Neuron (in vitro differentiated cells): ENCODE data around the gene ANXA10.

Source experiments
- H2AFZ ChIP-seq: one replicate; pipeline ENCODE4 v1.6.1; 2013; ENCODE audit warnings: low read depth, mild to moderate bottlenecking, inconsistent platforms, low read length, moderate library complexity
- H3K27me3 ChIP-seq: one replicate; pipeline ENCODE4 v1.6.1; 2013; ENCODE audit warnings: low read length; ENCODE audit not compliant: insufficient read depth
- H3K36me3 ChIP-seq: one replicate; pipeline ENCODE4 v1.6.1; 2013; ENCODE audit warnings: low read length; ENCODE audit not compliant: insufficient read depth
- H3K4me1 ChIP-seq: one replicate; pipeline ENCODE4 v1.6.1; 2013; ENCODE audit warnings: low read length; ENCODE audit not compliant: insufficient read depth
- H3K4me3 ChIP-seq: 2 replicates; pipeline ENCODE4 v1.5.1; 2013; ENCODE audit warnings: mild to moderate bottlenecking, low read length, moderate library complexity
- H3K9me3 ChIP-seq: one replicate; pipeline ENCODE4 v1.6.1; 2013; ENCODE audit warnings: low read length

The ANXA10 gene

DNA sequence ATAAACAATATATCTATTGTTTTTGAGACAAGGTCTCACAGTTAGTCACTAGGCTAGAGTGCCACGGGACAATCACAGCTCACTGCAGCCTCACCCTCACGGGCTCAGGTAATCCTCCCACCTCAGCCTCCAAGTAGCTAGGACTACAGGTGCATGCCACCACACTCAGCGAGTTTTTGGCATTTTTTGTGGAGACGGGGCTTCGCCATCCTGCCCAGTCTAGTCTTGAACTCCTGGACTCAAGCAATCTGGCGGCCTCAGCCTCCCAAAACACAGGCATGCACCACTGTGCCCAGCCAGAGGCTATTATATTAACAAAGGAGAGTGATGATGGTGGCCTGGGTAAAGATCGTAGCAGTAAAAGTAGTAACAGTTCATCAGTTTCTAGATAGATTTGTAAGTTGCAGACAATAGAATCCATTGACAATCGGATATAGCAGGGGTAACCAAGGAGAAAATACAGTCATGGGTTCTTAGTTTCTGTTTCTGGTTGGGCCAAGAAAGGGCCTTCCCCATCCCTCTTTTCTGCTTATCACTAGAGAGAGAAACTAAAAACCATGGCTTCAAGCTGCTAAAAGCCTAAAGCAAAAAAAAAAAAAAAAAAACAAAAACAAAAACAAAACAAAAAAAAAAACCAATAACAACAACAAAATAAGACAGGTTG is 60.6 kb downstream of the ANXA10 start:
- peaks cover 14% of the 10 kb centered on the region for H3K4me1 ChIP-seq
- H3K4me3 ChIP-seq = no peak overlapping the region
- no peaks in the 10 kb centered on the region for H3K36me3 ChIP-seq
- H2AFZ ChIP-seq = no peak overlapping the region
- no peaks in the 10 kb centered on the region for H3K9me3 ChIP-seq
- no peaks in the 10 kb centered on the region for H3K27me3 ChIP-seq

DNA sequence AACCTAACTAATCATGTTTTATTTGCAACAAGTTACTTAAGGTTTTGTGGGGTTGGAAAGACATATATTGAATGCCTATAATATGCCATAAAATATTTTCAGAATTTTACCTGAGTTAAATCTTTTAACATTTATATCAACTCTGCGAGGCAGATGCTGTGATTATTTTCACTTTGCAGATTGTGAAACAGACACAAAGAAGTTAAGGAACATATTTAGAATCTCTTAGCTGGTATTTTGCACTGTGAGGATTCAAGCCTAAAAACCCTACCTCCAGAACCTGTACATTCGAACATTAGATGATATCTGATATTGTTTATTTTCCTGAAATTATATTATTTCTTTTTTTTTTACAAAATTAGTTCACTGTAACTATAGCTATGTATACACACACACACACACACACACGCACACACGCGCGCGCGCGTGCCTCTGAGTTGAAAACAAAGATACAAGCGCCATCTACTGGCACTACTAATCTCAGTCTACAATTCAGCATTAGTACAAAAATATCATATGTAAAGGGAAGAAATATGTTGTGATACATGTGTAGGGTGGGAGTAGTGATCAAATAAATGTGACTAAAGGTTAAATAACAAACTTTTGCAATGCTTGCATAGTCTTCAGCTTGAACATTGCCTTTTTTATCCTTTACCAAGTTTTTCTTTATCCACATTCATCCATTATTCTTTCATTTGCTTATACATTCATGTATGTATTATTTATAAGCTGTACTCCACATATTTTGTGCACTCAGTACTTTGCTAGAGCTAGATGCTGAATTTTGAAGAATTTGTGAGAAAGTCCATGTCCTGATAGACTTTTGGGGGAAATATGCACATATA is 61.5 kb downstream of the ANXA10 start:
- Histone ChIP-seq H3K9me3 (no peaks in the 10 kb centered on the region), H3K27me3 (no peaks in the 10 kb centered on the region), H3K4me3 (peak overlapping the region; percentile 9), H2AFZ (no peak overlapping the region), H3K36me3 (no peaks in the 10 kb centered on the region), H3K4me1 (peaks cover 14% of the 10 kb centered on the region)

DNA sequence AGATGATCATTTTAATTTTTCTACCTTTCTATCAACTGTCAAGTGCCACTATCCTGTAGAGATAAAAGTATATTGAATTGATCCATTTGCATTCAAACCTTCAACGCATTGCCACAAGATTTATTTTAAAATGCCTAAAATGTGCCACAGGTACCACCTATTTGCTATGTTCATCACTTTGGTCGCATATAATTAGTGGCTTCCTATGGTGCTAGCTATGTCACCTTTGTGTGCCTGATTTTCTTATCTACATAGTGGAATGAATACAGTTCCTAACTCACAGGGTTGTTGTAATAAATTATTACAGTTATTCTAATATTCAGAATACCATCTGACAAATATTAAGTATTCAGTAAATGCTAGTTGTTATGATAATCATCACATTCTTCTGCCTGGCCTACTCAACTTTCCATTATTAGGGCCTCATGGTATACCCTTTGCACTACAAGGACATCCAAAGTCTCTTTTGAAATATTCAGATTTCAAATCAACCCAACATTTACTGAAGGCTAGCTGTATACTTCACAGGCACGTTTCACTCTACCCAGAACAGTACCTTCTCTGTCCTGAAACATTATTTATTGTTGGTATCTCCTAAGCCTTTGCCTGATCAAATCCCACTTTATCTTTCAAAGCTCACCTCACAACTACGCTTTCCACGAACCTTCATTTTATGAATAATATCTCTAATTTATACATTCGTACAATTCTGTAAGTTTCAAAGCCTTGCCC is 62.4 kb downstream of the ANXA10 start:
- Histone ChIP-seq H3K4me1 (peaks cover 10% of the 10 kb centered on the region), H2AFZ (no peak overlapping the region), H3K4me3 (no peak overlapping the region), H3K9me3 (no peaks in the 10 kb centered on the region), H3K36me3 (no peaks in the 10 kb centered on the region), H3K27me3 (no peaks in the 10 kb centered on the region)

DNA sequence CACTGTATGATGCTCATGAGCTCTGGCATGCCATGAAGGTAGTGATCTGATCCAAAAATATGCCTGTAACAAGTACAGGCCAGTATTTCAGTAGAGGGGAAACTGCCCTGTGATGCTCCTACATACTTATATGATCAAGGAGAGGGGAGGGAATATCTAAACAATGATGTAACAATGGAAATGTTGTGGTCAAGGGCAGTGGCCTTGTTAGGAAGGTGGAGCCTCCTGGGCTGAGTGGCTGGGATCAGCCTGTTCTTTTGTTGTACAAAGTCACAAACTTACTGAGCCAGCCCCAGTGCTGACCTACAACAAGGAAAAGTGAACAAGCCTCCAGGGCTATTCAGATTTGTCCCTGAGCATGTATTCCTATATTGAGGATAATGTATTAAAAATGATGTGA is 70.3 kb downstream of the ANXA10 start:
- H3K4me3 ChIP-seq = no peak overlapping the region
- H3K36me3 ChIP-seq = no peaks in the 10 kb centered on the region
- peaks cover 2% of the 10 kb centered on the region for H3K4me1 ChIP-seq
- no peaks in the 10 kb centered on the region for H3K27me3 ChIP-seq
- no peak overlapping the region for H2AFZ ChIP-seq
- H3K9me3 ChIP-seq = no peaks in the 10 kb centered on the region

DNA sequence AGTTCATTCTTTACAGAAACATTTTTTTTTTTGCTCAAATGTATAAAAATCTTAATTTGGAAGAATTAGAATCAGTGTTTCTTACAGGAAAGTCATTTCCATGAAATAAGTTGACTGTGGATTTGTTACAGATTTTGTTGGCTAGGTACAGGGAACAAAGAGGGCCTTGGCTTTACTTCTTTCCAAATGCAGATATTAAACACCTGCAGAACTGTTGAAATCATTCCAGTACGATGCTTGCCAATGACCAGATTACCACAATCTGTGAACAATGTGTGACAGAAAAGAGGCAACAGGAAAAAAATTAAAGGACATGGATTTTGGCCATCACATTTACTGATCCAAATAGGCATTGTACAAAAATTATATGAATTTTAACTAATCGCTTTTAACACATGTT is 70.8 kb downstream of the ANXA10 start:
- H3K9me3 ChIP-seq = no peaks in the 10 kb centered on the region
- H3K4me1 ChIP-seq = peaks cover 2% of the 10 kb centered on the region
- H3K27me3 ChIP-seq = no peaks in the 10 kb centered on the region
- no peaks in the 10 kb centered on the region for H3K36me3 ChIP-seq
- no peak overlapping the region for H2AFZ ChIP-seq
- no peak overlapping the region for H3K4me3 ChIP-seq

DNA sequence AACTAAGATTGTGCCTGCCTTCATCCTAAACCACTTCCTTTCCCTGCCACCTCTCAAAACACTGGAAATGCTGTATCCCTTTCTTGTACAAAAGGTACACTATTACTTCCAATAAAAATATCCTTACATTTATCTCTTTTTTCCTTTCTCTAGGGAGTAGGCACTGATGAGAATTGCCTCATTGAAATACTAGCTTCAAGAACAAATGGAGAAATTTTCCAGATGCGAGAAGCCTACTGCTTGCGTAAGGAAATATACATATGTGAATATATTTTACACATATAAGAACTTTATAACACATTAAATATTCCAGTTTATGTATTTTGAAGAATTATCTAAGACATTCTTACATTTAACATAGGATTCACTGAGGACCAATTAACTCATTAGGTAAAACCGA is 71.7 kb downstream of the ANXA10 start:
- Histone ChIP-seq H3K36me3 (no peaks in the 10 kb centered on the region), H3K4me1 (peaks cover 2% of the 10 kb centered on the region), H2AFZ (no peak overlapping the region), H3K4me3 (no peak overlapping the region), H3K27me3 (no peaks in the 10 kb centered on the region), H3K9me3 (no peaks in the 10 kb centered on the region)

DNA sequence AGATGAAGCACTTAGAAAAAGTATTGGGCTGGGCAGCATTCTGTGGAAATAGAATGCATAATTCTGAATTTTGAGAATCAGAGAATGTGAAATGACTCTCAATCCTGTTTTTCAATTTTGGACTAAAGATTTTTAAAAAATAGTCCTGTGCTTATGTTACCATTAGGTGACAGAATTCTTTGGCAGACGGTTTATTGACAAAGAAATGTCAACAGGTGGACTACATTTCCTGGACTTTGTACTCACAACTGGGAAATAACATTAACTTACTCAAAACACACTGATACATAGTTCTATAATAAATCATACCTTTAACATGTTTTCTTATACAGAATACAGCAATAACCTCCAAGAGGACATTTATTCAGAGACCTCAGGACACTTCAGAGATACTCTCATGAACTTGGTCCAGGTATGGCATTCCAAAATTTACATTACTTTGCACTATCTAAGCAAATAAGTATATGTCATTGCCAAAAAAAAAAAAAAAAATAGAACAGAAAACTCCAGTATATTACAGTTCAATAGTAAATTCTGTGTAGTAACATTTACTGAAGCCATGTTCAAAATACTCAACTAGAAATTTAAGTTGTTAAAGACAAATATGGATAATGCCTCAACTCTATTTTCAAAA is 72.7 kb downstream of the ANXA10 start:
- Histone ChIP-seq H3K4me3 (no peak overlapping the region), H3K36me3 (no peaks in the 10 kb centered on the region), H3K9me3 (no peaks in the 10 kb centered on the region), H3K4me1 (peaks cover 2% of the 10 kb centered on the region), H3K27me3 (no peaks in the 10 kb centered on the region), H2AFZ (no peak overlapping the region)

DNA sequence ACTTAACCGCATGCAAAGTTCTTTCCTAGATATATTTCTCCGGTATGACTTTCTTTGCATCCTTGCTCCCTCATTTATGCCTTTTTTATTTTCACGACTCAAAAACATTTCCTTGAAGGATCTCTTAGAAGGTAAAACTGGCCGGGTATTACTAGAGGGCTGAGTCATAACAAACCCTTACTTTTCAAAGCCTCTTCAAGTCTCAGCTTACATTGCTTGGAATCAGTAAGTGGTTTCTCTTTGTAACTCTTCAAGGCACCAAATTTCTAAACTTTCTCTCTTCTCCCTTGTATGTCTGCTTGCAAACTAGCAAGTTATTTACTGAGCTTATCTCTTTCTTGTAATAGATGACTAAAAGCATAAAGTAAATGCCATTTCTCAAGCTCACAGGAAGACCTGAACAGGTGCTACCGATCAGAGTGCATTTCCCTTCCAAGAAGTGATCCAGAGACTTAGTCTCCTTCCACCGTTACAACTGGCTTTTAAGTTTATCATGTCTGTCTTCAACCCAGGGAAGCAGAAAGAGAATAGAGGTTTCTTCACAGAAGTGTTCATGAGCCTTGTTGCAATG is 75.5 kb downstream of the ANXA10 start:
- peaks cover 2% of the 10 kb centered on the region for H3K4me1 ChIP-seq
- H3K4me3 ChIP-seq = no peak overlapping the region
- no peaks in the 10 kb centered on the region for H3K9me3 ChIP-seq
- H2AFZ ChIP-seq = no peak overlapping the region
- H3K36me3 ChIP-seq = no peaks in the 10 kb centered on the region
- no peaks in the 10 kb centered on the region for H3K27me3 ChIP-seq

DNA sequence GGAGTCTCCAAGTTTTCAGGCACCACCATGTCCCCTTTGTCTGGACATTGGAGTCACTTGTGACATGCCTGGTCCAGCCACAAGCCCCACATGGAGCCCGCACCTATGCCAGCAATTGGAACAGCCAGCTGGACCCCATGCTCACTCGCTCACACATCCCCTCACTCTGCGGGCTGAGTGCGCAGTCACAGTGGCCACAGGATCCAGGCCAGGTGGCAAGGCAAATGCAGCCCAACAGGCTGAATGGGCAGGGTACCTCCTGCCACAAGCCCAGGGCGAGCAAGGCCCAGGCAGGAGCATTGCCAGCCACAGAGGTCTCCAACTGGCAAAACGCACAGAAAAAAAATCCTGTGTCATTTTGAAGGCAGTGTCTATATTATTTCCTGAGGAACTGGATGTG is 82.0 kb downstream of the ANXA10 start:
- Histone ChIP-seq H2AFZ (no peak overlapping the region), H3K9me3 (no peaks in the 10 kb centered on the region), H3K27me3 (no peaks in the 10 kb centered on the region), H3K4me3 (no peak overlapping the region), H3K36me3 (no peaks in the 10 kb centered on the region), H3K4me1 (no peaks in the 10 kb centered on the region)

DNA sequence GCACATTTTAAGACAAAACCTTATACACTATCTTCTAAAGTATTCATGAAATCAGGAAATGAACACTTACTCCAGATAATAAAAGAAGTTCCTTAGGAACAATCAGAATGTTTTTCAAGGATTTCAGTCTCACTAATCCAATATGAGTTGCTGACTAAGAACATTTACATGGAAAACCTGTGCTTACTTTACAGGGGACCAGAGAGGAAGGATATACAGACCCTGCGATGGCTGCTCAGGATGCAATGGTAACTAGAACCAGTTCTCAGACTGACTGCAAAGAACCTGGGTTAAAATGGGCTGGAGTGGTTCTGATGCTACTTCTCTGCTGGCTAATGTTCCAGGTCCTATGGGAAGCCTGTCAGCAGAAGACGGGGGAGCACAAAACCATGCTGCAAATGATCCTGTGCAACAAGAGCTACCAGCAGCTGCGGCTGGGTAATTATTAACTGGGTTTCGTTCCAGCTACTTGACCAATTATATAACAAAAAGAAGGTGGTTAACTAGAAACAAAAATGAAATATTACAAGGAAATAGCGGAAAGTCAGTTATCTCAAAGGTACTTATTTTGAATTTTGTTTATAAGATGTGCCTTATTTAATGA is 85.3 kb downstream of the ANXA10 start:
- H3K36me3 ChIP-seq = no peaks in the 10 kb centered on the region
- H3K27me3 ChIP-seq = no peaks in the 10 kb centered on the region
- no peaks in the 10 kb centered on the region for H3K9me3 ChIP-seq
- no peak overlapping the region for H2AFZ ChIP-seq
- no peak overlapping the region for H3K4me3 ChIP-seq
- no peaks in the 10 kb centered on the region for H3K4me1 ChIP-seq

DNA sequence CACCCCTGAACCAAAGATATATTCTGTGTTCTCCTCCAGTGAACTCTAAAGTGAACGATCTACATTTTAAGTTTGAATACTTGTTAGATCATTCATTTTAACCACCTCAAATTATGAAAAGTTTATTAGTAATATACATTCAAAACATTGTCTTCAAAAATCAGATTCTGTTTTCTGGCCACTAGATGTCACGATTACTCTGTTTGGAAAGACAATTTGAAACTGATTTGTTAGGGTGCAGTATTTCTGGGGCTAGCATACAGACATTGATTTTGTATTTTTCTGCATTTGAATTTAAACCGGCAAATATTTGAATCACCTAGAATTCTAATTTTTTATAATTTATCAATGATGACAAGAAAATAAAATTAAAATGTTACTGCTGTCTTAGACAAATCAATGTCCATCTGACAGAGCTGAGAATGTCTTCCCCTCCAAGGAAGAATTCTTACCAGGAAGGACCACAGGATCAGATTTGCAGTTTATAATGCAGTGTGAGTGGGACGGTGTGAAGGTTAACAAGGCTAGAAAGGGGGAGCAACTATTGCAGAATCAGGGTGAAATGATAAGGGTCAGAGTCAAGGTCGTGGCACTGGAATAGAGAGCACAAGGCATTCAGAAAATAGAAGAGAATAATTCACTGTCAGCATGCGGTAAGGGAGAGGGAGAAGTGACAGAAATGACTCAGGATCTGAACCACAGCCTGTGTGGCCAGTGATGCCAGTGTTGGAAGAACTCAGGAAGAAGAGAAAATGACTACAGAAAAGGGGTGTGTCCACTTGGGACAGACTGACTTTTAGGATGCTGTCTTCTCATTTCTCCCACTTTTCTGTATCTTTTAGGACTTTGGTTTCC is 91.6 kb downstream of the ANXA10 start:
- Histone ChIP-seq H3K4me1 (peaks cover 5% of the 10 kb centered on the region), H3K4me3 (no peak overlapping the region), H3K27me3 (no peaks in the 10 kb centered on the region), H2AFZ (no peak overlapping the region), H3K36me3 (no peaks in the 10 kb centered on the region), H3K9me3 (no peaks in the 10 kb centered on the region)

DNA sequence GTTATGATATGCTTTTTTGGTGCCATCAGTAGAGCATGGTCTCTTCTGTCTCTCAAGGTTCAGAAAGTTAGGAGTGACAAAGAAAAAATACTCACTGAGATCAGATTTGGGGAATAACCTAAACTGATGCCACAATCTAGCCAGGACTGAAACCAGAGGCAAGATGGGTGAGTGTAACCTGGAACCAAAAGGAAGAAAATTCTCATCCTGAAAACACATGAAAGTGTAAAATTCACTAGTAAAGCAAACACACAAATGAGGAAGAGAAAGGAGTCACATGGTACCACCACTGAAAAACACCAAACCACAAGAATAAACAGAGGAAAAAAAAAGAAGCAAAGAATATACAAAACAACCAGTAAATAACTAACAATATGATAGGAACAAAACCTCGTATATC is 96.4 kb downstream of the ANXA10 start:
- no peak overlapping the region for H3K4me3 ChIP-seq
- H3K36me3 ChIP-seq = no peaks in the 10 kb centered on the region
- H3K4me1 ChIP-seq = peaks cover 5% of the 10 kb centered on the region

More for the DNA sequence above, 96.4 kb downstream of the ANXA10 start:
- no peaks in the 10 kb centered on the region for H3K27me3 ChIP-seq
- no peak overlapping the region for H2AFZ ChIP-seq
- H3K9me3 ChIP-seq = no peaks in the 10 kb centered on the region
